Keratinocyte (primary cell): Measurements from ENCODE around the gene CLEC1B. TPM values are rescaled to one million over a fixed set of nuclear protein-coding genes. Genes with fewer than 3 reads are reported as not detected.
"Not testable (repeated sequence)": the region's sequence is repeated elsewhere in the genome, so short reads cannot be mapped to it uniquely, and the experiment has no call there.

Source experiments
- DNase-seq: peaks from one replicate; pipeline ENCODE4 v3.0.0-alpha.2; 2011; ENCODE audit warnings: low read depth, missing footprints, low spot score
- FAIRE-seq: peaks from 2 replicates; lab custom pipeline; 2011; peaks lifted over from hg19 to GRCh38; lab: Jason Lieb, UNC
- H2AFZ ChIP-seq: 2 replicates; pipeline ENCODE4 v1.6.0; 2012; ENCODE audit warnings: low read length, control low read depth, inconsistent platforms; ENCODE audit not compliant: control insufficient read depth
- H3K27ac ChIP-seq: 2 replicates; pipeline ENCODE4 v1.5.1; 2011; ENCODE audit warnings: low read length; ENCODE audit not compliant: control insufficient read depth, insufficient read depth
- H3K27me3 ChIP-seq: 3 replicates; pipeline ENCODE4 v1.6.0; 2011; ENCODE audit warnings: low read length; ENCODE audit not compliant: control insufficient read depth, insufficient read depth; ENCODE audit errors: extremely low read depth
- H3K36me3 ChIP-seq, 2 experiments: 2 replicates in 1 of 2; 3 replicates in 1 of 2; pipeline ENCODE4 v1.5.1; 2011; ENCODE audit warnings: low read length in 2 of 2, mild to moderate bottlenecking in 1 of 2; ENCODE audit not compliant: control insufficient read depth in 2 of 2, insufficient read depth in 2 of 2; ENCODE audit errors: extremely low read depth in 1 of 2
- H3K4me1 ChIP-seq: 3 replicates; pipeline ENCODE4 v1.5.1; 2011; ENCODE audit warnings: low read length; ENCODE audit not compliant: control insufficient read depth, insufficient read depth; ENCODE audit errors: extremely low read depth
- H3K4me2 ChIP-seq: 3 replicates; pipeline ENCODE4 v1.6.0; 2011; ENCODE audit warnings: low read depth, low read length; ENCODE audit not compliant: control insufficient read depth, insufficient read depth; ENCODE audit errors: extremely low read depth
- H3K4me3 ChIP-seq, 3 experiments: fragments of 200-600 bp in 1 of 3; sonication (generic) in 1 of 3; 2 replicates in 2 of 3; 3 replicates in 1 of 3; pipeline ENCODE4 v1.5.1; 2011 to 2016; ENCODE audit warnings: low read length in 3 of 3, mild to moderate bottlenecking in 3 of 3, control low read depth in 2 of 3, inconsistent platforms in 1 of 3, low read depth in 1 of 3, mixed read lengths in 1 of 3, mixed run types in 1 of 3, moderate library complexity in 1 of 3; ENCODE audit not compliant: control insufficient read depth in 2 of 3, insufficient read depth in 2 of 3; ENCODE audit errors: extremely low read depth in 1 of 3
- H3K79me2 ChIP-seq: 2 replicates; pipeline ENCODE4 v1.6.0; 2012; ENCODE audit warnings: low read length; ENCODE audit not compliant: control insufficient read depth, insufficient read depth
- H3K9ac ChIP-seq: 3 replicates; pipeline ENCODE4 v1.6.0; 2011; ENCODE audit warnings: low read length; ENCODE audit not compliant: control insufficient read depth, insufficient read depth; ENCODE audit errors: extremely low read depth
- H3K9me1 ChIP-seq: 3 replicates; pipeline ENCODE4 v1.6.0; 2011; ENCODE audit warnings: low read length; ENCODE audit not compliant: control insufficient read depth, insufficient read depth; ENCODE audit errors: extremely low read depth
- H3K9me3 ChIP-seq: 2 replicates; pipeline ENCODE4 v1.5.1; 2012; ENCODE audit warnings: low read depth, low read length; ENCODE audit not compliant: control insufficient read depth
- H4K20me1 ChIP-seq: 3 replicates; pipeline ENCODE4 v1.6.0; 2011; ENCODE audit warnings: low read length; ENCODE audit not compliant: control insufficient read depth, insufficient read depth; ENCODE audit errors: extremely low read depth
- EZH2 ChIP-seq: IDR thresholded peaks from one replicate; pipeline ENCODE4 v1.6.1; 2012; ENCODE audit warnings: inconsistent platforms, mild to moderate bottlenecking, low read length, moderate library complexity
- dilution Hi-C: fragments of 300-500 bp; cut with MboI; formaldehyde crosslinking; loops from one replicate; pipeline ENCODE4 v1.7.0; 2020; ENCODE audit warnings: low sequenced_read_pairs; ENCODE audit not compliant: extremely low pct_ligation_motif_present
- polyA plus RNA-seq, 5 experiments: library from polyadenylated mRNA; depleted of rRNA in 3 of 5; stranded (reverse) in 3 of 5; stranded (forward) in 1 of 5; unstranded in 1 of 5; fragments of >200 nt; gene quantifications; 1 replicate in 1 of 5; 2 replicates in 3 of 5; 3 replicates in 1 of 5; pipeline versions ENCODE4 v1.2.1 to v1.2.3, GENCODE V29; 2011 to 2012; ENCODE audit warnings: missing spikeins in 2 of 5, low read depth in 1 of 5, low replicate concordance in 1 of 5
- TF ChIP-seq, protein P1 (sequence below), 3 experiments: IDR thresholded peaks in 1 of 3; conservative IDR thresholded peaks in 1 of 3; optimal IDR thresholded peaks in 1 of 3; 2 replicates in 2 of 3; 3 replicates in 1 of 3; pipeline versions ENCODE3 to v1.5.1; 2011; ENCODE audit warnings: low read length in 3 of 3, mild to moderate bottlenecking in 3 of 3, moderate library complexity in 2 of 3, control low read depth in 1 of 3, inconsistent platforms in 1 of 3; ENCODE audit not compliant: insufficient read depth in 2 of 3; ENCODE audit errors: extremely low read depth in 1 of 3

Gene CLEC1B
- polyA plus RNA-seq, 1 donor (not counting 4 experiments of a cell fraction or from before 2014, with no cell fraction given), result not detected

DNA sequence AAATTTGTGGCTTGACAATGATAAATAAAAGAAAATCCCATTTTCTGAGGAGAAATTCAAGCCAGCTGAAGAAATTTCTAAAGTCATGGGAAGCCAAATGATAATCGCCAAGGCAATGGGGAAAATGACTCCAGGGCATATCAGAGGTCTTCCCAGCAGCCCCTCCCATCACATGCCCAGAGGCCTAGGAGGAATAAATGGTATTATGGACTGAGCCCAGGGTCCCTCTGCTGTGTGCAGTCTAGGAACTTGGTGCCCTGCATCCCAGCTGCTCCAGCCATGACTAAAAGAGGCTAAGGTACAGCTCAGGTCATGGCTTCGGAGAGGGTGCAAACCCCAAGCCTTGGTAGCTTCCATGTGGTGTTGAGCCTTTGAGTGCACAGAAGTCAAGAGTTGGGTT is 23.3 kb downstream of the CLEC1B start:
- Histone ChIP-seq H3K79me2 (no peaks in the 10 kb centered on the region), H2AFZ (no peak overlapping the region), H3K4me3 (no peak overlapping the region), H3K9me3 (no peaks in the 10 kb centered on the region), H3K27me3 (no peaks in the 10 kb centered on the region), H3K27ac (no peak overlapping the region), H3K36me3 (no peaks in the 10 kb centered on the region), H3K4me2 (no peak overlapping the region), H4K20me1 (no peaks in the 10 kb centered on the region), H3K9ac (no peak overlapping the region), H3K4me1 (no peaks in the 10 kb centered on the region), H3K9me1 (no peaks in the 10 kb centered on the region)
- dilution Hi-C loops, result no loop called here
- no peak for TF ChIP-seq EZH2
- TF ChIP-seq, protein P1, sequence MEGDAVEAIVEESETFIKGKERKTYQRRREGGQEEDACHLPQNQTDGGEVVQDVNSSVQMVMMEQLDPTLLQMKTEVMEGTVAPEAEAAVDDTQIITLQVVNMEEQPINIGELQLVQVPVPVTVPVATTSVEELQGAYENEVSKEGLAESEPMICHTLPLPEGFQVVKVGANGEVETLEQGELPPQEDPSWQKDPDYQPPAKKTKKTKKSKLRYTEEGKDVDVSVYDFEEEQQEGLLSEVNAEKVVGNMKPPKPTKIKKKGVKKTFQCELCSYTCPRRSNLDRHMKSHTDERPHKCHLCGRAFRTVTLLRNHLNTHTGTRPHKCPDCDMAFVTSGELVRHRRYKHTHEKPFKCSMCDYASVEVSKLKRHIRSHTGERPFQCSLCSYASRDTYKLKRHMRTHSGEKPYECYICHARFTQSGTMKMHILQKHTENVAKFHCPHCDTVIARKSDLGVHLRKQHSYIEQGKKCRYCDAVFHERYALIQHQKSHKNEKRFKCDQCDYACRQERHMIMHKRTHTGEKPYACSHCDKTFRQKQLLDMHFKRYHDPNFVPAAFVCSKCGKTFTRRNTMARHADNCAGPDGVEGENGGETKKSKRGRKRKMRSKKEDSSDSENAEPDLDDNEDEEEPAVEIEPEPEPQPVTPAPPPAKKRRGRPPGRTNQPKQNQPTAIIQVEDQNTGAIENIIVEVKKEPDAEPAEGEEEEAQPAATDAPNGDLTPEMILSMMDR (optimal IDR thresholded peaks at IDR 0.05 in 1 of 3, IDR thresholded peaks at IDR 0.05 in 1 of 3, conservative IDR thresholded peaks at IDR 0.05 in 1 of 3; ENCODE audit: extremely low read depth in 1 of 3, insufficient read depth in 2 of 3, low read length in 3 of 3), result no peak
- FAIRE-seq (no peak), DNase-seq (no peak)

DNA sequence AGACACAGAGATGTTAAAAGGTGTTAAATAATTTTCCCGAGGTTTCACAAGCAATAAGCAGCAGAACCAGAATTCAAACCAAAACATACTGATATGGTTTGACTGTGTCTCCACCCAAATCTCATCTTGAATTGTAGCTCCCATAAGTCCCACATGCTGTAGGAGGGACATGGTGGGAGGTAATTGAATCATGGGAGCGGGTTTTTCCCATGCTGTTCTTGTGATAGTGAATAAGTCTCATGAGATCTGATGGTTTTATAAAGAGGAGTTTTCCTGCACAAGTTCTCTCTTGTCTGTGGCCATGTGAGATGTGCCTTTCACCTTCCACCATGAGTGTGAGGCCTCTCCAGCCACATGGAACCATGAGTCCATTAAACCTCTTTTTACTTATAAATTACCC is 24.2 kb downstream of the CLEC1B start:
- H3K36me3 ChIP-seq, H3K9me3 ChIP-seq, H2AFZ ChIP-seq, H3K79me2 ChIP-seq, H3K27me3 ChIP-seq, H3K4me3 ChIP-seq, H3K4me1 ChIP-seq, dilution Hi-C loops, H3K4me2 ChIP-seq, DNase-seq, H3K9ac ChIP-seq, H4K20me1 ChIP-seq, FAIRE-seq, H3K9me1 ChIP-seq, H3K27ac ChIP-seq: not testable (repeated sequence)

DNA sequence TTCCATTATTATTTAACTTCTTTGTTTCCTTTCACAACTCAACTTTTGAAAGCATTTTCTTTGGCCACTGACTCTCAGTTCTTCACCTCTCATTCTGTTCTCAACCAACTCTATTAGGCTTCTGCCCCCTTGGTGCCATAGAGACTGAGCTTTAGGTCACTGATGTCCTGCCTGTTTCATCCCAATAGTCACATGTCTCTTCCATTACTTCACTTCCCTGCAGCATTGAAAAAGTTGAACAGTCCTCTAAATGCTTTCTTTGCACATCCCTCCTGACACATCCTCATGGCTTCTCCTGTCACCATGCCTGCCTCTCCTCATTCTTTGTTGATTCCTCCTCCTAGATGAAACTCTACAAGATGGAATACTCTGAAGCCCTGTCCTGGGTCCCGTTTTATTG is 25.0 kb downstream of the CLEC1B start:
- Histone ChIP-seq H3K9me1 (no peaks in the 10 kb centered on the region), H4K20me1 (no peaks in the 10 kb centered on the region), H3K27me3 (no peaks in the 10 kb centered on the region), H3K9me3 (no peaks in the 10 kb centered on the region), H2AFZ (no peak overlapping the region), H3K4me3 (no peak overlapping the region), H3K79me2 (no peaks in the 10 kb centered on the region), H3K27ac (no peak overlapping the region), H3K9ac (no peak overlapping the region), H3K4me1 (no peaks in the 10 kb centered on the region), H3K4me2 (no peak overlapping the region), H3K36me3 (no peaks in the 10 kb centered on the region)
- dilution Hi-C loops, result no loop called here
- no peak for TF ChIP-seq EZH2
- TF ChIP-seq, protein P1 (optimal IDR thresholded peaks at IDR 0.05 in 1 of 3, IDR thresholded peaks at IDR 0.05 in 1 of 3, conservative IDR thresholded peaks at IDR 0.05 in 1 of 3; ENCODE audit: extremely low read depth in 1 of 3, insufficient read depth in 2 of 3, low read length in 3 of 3), result no peak
- DNase-seq (no peak), FAIRE-seq (no peak)
